Renal pelvis (tissue), 4 donors: ENCODE results near the gene SMARCD3. TPM values are rescaled to one million over a fixed set of nuclear protein-coding genes. Genes with fewer than 3 reads are reported as not detected.

Experiments
- DNase-seq: peaks from one replicate; pipeline ENCODE4 v3.0.0-alpha.2; 2013
- polyA plus RNA-seq, 3 donors: library from polyadenylated mRNA; unstranded; fragments of 120-200 nt; gene quantifications; one replicate each; pipeline ENCODE4 v1.2.1, GENCODE V29; 2013; ENCODE audit not compliant: insufficient read length in 3 of 3

Gene SMARCD3
- polyA plus RNA-seq, 3 donors: 76.0 to 80.1 (median 77.1) TPM

GRCh38 chr7:151250181-151251132, 2.0 kb upstream of the SMARCD3 start:
- no peak for DNase-seq

DNA sequence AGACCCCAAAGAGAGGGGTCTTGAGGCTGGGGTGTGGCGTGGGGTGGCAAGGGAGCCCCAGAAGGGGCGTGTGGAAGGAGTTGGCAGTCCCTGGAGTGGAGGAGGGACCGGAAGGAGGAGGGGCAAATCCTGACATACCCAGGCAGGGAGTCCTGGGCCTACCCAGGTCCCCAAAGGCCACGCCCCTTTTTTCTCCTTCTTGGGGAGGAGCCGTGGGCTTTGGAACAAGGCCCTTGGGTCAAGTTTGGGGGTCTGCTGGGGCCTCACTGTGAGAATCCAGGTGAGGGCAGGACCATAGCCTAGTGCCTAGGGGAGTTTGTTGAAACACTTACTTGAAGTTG, 1.2 kb upstream of the SMARCD3 start:
- DNase-seq: no peak

GRCh38 chr7:151249034-151249731, 689 bp upstream of the SMARCD3 start:
- no peak for DNase-seq

DNA sequence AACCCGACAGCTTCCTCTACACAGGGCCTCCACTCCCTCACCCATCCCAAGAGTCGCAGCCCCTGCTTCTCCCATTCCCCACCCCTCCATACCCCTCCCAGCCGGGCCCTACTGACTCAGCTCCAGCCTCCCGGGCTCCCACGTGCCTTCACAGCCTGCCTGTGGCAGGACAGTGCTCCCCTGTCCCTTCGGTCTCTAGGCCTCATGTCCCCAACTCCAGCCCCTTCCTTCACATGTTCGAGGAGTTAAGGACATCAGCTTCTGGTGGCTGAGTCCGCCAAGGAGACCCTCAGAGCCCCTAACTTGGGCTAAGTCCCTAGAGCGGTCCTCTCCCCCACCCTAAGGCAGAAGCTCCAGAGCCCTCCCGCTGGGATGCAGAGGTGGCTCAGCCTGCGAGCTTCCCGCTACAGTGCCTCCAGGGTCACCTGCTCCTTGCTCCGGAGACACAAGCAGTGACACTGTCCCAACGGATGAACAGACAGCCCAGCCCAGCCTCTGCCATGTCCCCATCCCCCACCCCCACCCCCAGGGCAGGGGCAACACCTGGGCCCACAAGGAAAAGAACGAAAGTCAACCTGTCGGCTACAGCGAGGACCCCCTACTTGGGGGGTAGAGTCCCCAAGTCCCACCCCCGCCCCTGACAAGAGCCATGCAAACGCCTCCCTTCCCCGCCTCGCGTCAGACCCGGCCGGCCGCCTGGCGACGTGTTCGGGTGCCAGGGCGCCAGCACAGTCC, 716 bp downstream of the SMARCD3 start:
- DNase-seq: no peak

GRCh38 chr7:151246851-151247580, 1.5 kb downstream of the SMARCD3 start:
- DNase-seq: no peak

DNA sequence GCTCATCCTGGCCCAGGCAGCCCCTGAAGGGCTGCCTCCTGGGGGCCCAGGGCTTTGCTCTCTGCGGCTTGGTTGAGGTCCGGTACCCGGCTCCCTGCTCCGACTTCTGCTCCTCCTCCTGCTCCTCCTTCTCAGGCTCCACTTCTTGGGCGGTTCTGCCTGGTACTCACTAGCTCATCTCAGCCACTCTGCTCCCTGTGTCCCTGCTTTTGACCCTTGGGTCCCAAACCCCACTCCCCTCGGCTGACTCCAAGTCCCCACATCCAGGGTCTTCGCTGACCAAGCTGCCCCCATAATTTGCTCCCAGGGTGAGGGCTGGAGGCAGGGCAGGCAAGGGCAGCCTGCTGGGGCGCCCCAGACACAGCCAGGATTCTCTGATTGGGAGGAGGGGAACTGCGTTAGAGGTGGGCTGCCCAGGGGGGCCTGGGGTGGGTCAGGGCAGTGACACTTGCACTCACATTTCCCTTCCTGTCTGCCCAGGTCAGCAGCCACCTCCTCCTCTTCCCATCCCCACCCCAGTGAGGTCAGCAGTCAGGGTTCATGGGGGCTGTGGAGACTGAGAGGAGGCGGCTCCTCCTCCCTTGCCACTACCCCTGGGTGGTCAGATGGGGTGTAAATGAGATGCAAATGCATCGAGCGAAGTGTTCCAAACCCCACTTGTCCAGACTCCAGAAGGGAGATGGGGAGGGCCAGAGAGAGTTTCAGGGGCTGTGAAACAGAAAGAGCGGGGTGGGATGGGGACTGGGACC, 2.2 kb downstream of the SMARCD3 start:
- DNase-seq: no peak

- no peak for DNase-seq
Measured at GRCh38 chr7:151245360-151246101, 3.0 kb downstream of the SMARCD3 start.

DNA sequence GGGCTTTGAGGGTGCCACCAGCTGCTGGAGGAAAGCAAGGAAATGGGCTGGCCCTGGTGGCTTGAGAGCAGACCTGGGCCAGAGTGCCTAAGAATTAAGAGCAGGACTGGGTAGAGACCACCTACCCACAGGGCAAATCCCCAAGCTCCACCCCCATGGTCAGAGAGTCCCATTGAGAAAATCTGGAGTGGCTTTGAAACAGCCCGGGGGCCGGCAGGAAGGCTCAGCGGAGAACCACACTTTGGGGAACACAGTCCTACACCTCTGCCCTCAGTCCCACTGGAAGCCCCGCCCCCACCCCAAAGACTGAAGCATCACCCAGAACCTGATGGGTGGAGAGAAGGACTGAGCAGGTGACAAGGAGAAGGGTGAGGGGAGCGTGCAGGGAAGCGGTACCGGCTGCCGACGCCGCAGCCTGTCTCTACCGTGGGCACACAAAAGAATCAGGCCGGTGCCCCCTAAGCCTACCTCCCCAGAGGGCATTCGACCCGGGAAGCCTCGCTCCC, 3.6 kb downstream of the SMARCD3 start:
- DNase-seq: no peak

DNA sequence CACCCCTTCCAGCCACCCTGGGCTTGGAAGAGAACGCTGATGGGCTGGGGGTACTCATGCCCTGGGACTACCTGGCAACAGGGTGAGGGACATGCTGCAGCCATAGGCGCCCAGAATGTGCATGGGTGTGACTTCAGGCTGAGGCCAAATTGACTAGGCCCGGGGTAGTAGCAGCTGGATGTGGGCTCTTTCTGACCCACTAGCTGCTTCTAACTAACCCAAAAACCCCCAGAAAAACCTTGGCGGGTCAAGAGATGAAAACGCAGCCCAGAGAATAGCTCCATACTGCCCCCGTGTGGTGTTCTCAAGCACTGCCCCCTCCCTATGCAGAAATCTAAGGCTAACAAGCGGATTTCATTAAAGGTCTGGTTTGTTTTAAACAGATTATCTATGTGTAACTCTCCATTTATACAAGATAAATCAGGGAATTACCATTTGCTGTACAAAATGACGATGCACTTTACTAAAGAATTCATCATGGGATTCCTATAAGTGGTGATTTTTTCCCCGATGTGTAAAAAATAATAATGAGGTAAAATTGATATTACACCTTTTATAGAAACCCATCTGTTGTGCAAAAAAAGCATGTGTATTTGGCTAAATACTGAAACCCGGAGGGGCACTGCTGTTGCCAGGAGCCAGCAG, 4.2 kb downstream of the SMARCD3 start:
- DNase-seq: no peak

GRCh38 chr7:151243408-151244195, 4.9 kb downstream of the SMARCD3 start:
- DNase-seq: no peak

DNA sequence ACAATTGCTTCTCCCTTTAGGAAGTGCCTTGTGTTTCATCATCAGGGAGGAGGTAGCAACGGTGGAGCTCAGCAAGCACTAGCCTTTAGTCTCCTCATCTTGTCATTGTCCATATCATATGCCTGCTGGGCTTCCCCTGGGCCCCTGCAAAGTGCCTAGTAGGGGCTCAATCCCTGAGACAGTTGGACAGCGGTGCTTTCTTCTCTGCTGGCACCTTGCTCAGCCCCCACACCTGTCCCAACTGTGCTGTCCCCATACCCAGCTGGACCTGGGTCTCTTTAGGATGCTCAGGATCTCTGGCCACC, 5.5 kb downstream of the SMARCD3 start:
- no peak for DNase-seq

- DNase-seq: no peak
Measured at GRCh38 chr7:151242159-151243044, 6.1 kb downstream of the SMARCD3 start.

DNA sequence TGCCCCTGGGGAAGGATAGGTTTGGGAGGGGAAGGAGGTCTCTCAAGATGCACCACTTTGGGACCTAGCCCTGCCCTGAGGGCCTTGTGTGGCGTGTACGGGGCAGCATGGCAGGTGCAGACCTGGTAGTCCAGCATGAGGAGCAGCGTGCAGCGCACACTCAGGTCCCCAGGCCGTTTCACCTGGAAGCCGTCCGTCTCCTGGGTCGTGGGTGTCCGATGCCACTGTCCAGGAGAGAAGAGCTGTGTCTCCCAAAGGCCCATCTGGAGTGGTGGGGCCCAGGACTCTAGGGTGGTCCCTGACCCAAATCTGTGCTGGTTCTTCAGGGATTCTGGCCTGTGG, 6.8 kb downstream of the SMARCD3 start:
- no peak for DNase-seq

GRCh38 chr7:151240942-151241754, 7.3 kb downstream of the SMARCD3 start:
- DNase-seq: no peak

DNA sequence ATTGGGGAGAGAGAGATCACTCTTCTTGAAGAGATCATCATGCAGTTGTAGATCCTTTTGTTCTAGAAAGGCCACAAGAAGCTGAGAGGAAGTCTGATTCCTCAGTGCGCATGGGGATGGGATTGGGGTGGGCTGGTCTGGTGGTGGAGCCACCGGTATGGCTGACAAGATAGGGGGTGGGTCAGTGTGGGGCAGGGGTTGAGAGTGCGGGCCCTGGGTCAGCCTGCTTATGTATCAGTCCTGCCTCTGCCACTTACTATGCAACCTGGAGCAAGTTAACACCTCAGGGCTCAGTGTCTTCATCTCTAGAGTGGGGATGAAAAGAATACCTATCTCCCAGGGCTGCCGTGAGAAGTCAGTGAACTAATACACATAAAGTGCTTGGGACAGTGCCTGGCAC, 8.0 kb downstream of the SMARCD3 start:
- no peak for DNase-seq

DNA sequence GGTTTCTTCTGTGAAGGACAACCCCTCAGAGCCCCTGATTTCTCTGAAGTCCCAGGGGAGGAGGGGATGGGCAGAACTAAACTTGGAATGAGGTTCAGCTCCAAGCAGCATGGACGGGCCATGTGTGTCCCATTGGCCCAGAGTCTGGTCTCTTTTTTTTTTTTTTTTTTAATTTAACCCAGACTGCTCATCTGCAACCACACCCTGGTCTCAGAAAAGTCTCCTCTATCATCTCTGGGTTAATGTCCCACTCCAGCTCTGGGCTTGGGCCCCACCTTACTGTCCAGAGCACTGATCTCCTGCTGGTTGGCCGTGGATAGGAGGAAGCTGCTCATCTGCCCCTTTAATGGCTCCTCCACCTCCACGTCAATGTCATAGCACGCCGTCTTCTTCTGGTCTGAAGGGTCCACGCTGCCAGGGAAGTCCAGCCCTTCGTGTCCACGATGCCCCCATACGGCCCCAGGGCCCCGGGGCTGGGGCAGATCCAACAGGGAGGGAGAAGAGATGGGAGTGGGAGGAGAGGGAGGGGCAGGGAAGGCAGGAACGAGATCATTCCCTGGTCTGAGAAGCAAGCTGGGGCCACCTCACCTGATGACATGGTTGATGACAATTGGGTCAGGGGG, 8.5 kb downstream of the SMARCD3 start:
- no peak for DNase-seq
